HG03439 (cell line): ENCODE results near the gene MGLL.

Experiments
- ATAC-seq: cut with Tn5 transposase; IDR thresholded peaks from one replicate; pipeline ENCODE4 v1.9.1; 2021; ENCODE audit warnings: mild to moderate bottlenecking, moderate library complexity; ENCODE audit not compliant: unreplicated experiment

The MGLL gene

DNA sequence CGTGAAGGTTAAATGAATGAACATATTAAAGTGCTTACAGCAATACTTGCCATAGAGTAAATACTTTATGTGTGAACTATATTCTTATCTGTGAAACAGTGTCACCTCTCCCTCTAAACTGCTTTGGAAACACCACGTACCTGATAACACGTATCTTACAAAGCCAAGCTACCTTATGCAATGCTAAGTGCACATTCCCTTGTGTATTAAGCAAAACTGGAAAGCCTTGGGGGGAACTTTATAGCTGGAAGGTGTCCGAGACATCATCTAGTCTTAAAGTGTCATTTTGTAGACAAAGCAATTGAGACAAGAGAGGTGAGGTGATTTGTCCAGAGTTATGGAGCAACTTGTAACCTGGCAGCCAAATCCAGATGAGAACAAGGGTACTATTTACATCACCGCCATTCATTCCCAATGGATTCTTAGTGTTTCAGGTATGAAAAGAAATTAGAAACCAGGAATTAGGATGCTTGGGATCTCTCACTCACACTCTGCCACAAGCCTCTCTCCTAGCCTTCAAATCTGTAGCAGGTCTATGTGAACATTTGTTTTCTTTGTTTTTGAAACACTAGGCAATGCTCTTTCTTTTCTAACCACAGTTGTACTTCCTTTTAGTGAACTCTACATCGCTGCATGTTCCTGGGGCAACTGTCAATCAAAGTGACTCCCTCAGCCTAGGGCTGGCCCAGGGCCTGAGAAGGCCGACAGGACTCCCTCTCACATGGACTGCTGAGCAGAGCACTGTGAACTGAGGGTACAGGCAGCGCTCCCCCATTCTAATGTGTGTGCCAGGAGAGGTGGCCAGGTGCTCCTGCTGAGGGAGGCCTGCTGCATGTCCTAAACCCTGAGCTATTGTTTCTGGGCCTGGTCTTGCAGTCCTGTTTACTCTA, 13.9 kb upstream of the MGLL start:
- peak; percentile 72 for ATAC-seq

DNA sequence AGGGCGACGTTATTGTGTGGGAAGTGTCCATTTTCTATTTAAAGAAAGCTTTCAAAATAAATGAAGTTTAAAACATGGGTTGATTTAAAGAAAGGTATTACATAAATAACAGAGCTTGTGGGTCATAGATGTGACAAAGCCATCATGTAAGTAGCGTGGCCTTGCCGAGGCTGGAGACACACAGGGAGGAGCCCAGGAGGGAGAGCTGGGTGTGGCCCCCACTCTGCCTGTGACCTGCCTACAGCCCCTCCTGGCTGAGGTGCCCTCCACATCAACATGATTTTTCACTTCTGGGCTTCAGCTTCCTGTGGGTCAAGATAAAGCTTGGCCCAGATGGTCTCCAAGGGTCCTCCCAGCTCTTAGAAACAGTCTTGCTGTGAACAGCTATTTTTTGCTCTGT, 12.5 kb upstream of the MGLL start:
- peak; percentile 12 for ATAC-seq

DNA sequence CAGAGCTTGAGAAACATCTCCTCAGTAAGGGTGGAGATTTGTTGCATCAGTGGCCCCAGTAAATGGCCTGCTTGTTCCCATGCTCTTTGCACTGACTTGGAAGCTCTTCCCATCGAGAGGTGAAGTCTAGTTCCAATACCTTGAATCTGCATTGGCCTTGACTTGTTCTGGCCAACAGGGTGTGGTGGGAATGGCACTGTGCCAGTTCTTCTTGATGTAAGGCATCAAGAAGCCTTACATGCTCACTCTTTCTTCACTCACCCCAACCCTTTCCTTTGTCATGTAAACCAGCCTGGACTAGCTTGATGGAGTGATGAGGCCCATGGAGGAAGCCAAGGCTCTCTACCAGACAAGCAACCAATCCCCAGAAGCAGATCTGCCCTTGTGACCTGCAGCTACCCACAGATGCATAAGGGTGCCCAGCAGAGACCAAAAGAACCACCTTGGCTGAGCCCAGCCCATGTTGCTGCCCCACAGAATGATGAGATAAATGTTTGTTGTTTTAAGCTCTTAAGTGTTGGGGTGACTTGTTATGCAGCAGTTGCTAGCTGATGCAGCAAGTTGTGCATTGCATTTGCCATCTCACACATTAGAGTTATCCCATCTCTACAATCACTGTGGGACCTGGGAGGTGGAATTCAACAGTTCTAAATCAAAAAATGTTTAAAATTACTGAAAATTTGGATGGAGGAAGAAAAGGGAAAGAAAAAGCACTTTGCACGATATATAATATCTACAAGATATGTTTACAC, 11.1 kb upstream of the MGLL start:
- no peak for ATAC-seq

DNA sequence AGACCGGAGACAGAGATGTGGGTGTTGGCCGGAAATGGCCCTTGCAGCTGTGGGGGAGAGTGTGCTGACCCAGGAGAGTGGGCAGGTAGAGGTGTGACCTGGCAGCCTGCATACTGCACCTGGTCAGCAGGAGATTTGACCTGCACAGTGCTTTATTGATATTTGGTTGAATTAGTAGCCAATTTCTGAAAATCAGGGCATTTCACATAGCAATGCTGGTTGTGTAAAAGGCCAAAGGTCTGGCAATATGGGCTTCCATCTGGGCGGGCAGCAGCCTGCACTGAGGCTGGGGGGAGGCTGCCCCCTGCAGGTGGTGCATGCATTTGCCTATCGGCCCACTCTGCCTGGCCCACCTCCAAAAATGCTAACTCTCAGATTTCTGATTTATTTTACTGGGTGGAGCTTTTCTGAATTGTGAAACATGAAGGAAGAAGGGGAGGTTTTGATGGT, 9.4 kb upstream of the MGLL start:
- no peak for ATAC-seq

DNA sequence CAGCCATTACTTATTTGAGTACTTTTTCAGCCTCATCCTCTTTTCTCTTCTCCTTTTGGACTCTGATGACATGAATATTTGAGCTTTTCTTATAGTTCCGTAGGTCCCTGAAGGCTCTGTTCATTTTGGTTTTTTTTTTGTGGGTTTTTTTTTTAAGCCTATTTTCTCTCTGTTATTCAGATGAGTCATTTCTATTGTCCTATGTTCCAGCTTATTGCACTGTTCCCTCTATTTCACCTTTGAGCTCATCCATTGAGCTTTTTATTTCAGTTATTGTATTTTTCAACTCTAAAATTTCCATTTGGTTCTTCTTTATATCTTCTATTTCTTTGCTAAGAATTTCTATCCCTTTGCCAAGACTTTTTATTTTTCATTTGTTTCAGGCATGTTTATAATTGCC, 7.2 kb upstream of the MGLL start:
- ATAC-seq: no peak

DNA sequence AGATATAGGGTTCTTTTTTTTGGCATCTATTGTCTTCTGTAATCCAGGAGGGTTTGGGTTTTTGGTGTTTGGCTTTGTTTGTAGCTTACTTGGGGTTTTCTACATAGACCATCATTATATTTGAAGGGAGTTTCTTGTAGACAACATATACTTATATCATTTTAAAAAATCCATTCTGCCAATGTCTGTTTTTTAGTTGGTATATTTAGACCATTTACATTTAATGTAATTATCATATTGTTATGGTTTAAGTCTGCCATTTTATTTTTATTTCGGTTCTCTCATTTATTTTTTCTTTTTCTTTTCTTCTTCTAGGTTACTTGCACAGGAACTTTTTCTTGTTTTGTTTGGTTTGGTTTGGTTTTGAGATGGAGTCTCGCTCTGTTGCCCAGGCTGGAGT, 5.5 kb upstream of the MGLL start:
- no peak for ATAC-seq

DNA sequence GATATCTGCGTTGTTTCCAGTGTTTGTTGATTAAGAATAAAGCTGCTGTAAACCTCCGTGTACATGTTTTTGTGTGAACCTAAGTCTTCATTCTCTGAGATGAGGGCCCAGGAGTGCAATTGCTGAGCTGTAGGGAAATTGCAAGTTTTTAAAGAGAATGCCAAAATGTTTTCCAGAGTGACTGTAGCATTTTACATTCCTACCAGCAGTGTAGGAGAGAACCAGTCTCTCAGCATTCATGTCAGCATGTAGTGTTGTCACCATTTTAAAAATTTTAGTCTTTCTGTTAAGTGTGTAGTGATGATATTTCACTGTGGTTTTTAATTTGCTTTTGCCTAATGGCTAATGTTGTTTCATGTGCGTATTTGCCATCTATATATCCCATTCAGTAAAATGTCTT, 3.4 kb upstream of the MGLL start:
- no peak for ATAC-seq

DNA sequence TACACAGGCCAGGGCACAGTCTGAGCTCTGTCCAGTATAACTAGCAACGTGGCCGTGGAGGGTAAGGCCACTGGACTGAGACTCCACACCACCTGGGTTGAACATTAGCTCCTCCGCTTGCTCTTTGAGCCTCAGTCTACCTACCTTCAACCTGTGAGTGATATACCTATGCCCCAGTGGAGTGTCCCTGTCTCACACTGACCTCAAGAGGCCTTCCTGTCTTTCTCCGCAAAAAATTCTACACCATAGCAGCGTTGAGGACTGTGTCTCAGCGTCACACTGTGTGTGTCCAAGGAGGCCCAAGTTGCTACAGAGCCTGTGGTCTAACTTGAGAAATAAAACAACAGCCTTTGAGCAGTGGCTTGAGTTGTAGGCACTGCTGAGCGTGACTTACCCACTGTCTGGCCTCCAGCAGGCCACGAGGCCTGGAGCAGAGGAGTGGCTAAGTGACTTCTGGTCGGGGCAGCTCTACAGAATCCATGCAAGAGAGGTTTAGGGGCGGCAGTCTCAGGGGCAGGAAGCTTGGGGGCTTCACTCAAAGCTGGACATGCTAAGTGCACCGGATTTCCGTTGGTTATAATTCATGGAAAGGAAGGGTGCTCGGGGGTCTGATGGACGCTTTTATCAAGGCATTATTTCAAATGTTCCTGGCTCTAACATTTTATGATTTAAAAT, 2.0 kb upstream of the MGLL start:
- no peak for ATAC-seq

DNA sequence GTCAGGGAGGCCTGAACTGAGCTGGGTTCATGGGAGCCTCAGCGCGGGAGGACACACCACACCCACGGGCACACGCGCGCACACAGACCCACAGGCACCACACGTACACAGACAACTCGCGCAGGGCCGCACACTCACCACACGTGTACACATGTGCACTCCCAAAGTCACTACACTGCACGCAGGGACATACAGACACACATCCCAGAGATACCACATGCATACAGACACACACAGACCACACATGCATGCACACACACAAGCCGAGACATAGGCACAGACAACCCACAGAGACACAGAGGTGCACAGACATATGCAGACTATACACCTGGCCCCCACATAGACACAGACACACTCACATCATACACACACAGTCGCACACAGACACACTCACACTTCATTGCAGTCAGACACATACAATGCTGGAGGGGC, 1.1 kb upstream of the MGLL start:
- ATAC-seq: no peak

DNA sequence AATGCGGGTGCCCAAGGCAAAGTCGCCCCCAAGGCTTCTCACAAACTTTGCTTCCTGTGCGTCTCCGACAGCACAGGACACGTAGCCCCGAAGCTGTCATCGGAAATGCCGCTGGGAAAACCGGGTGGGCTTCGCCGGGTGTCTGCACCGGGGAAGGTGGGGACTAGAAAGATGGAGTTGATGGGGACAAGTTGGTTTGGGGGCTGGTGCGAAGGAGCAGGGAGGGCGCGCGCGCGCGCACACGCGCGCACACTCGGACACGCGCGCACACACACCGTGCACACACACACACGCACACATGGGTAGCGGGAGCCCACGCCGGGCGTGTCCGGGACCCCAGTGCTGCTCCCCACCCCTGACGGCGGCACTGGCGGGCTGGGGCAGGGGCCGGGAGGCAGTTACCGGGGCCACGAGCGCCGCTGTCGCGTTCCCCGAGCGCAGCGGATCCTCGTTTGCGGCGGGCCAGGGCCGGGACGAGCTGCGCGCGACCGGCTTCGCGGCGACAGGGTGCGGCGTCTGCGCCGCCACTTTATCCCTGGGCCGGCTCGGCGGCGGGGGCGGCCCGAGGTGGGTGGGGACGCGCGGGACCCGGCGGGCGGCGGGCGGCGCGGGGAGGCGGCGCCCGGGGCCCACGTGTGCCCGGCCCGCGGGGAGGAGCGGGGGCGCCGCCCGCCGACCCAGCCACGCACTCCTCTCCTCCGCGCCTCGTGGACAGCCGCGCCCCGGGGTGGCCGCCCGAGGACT, 539 bp upstream of the MGLL start:
- peak; percentile 47 for ATAC-seq

DNA sequence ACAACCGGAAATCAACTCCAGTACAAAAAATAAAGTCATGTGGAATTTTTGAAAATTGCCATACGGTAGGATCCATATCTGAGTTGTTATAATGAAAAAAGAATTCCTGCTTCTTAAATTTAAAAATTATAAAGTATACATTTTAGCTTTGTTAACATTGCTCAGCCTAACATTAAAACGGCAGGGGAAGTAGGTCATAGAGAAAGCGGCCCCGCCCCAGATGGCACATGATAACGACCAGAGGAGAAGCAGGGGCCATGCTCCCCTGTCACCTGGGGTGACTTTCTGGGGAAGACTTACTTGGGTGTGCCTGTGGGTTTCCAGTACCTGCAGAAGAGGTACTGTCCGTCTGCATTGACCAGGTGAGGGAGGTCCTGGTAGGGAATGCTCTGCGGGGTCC, 921 bp downstream of the MGLL start:
- no peak for ATAC-seq

DNA sequence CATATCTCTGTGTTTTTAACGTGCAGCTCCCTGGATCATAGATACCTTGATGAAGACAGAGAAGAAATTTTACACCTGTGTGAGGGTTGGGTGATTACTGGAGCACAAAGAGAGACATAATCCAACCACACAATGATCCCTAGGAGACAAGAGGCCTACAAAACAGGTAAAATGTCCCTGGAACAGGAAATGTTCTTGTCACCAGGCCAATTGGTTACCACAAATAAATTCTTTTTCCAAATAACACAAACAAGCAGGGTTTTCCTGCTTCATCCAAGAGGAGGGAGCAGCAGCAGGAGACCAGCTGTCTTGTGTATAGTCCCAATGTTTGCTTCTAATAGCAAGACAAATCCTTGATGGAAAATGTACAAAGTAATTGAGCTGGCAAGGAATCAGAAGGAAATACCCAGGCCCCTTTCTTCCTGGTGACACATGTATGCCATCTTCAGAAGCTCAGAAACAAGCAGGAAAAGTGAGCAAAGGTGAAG, 1.4 kb downstream of the MGLL start:
- no peak for ATAC-seq

DNA sequence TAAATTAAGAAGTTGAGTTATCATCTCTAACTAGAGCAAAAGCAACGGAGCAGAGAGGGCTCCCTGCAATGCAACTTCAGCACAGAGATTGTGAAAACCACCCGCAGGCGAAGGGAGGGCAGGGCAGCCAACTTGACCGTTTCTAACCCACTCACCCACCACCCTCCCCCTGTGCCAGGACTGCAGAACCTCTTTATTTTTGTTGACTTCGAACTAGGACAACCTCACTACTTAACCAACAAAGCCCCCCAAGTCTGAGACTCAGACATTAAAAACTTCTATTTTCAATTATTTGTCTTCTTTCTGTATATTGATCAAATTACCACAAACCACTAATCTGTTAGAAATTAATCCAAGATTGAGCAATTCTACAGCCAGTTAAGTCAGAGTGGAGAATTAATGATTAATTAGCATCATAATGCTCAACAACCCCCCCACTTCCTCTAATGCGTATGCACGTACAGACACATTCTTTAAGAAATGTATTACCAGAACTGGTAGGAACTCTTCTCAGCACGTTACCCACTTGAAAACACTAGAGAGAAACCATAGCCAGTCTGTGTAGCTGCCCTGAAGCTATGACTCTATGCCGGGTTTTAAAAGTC, 2.0 kb downstream of the MGLL start:
- ATAC-seq: no peak

DNA sequence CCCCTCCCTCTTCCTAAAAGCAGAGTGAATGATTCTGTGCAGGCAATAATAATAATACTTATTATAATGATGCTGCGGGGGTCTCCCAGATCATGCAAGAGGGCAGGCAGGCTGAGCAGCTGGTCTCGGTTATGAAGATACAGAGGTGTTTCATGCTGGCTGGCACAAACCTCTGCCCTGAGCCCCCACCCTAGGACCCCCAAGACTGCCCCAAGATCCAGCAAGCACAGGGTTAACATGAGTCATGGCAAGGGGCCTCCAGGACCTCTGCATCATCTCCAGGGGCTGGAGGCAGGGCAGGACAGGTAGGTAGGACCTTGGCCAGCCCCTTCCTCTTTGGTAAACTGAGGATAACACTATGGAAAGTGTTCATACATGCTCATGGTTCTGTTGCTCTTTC, 2.7 kb downstream of the MGLL start:
- no peak for ATAC-seq

DNA sequence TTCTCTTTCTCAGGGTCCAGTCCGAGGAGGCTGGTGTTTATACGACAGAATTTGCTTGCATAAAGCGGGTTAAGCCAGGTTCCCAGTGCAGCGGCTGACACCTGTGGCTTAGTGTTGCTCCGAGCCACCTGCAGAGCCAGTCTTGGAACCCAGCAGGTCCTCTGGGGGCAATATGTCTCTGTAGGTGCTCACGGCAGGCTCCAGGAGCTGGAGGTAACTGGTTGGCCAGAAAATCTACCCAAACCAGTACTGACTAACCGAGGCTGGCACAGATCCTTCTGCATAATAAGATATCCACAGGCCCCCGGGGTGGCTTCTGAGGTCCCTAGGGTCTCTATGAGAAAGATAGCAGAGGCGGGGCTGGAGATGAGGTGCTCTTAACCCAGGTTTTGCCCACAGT, 3.2 kb downstream of the MGLL start:
- ATAC-seq: no peak

DNA sequence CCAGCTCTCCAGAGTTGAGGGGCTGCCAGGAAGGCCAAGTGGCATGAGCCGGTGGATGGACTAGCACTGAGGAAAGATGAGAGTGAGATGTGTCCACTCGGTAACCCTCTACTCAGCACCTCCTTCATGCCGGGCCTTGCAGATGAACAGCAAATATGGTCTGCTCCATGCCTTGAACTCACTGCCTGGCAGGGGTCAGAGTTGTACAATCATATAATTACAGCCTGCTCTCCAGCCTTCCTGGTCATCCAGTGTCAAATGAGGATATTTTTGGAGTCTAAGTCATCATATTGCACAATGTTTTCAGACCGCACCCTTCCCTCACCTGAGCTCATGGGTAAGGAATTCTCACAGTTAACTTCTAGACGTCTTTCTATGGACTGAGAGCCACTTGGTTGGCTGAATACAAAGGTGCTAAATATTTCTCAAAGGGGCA, 4.9 kb downstream of the MGLL start:
- no peak for ATAC-seq

DNA sequence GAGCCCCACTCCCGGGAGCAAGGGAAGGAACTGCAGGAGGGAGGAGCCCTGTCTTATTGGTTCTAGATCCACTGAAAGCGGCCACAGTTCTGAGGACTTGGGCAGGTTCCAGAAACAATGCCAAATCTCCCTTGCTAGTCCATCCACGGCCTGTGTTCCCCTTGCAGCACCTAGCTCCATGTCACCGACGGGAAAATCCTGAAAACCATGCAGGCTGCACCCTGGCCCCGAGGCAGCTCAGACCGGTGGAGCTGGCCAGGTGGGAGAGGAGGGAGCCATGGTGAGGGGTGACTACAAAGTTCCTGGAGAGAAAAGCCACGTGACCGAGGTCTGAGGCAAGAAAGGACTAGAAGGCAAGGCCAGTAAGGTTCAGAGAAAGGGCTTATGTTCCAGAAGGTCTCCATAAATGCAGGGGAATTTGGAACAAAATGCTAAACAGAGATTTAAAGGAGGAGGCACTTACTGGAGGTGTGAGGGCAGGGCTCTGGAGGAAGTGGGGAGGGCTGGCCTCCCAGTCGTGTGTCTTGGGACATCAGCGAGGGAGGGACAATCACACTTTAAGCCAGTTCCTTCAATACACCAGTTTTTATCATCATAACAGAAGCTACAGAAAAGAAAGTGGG, 5.4 kb downstream of the MGLL start:
- no peak for ATAC-seq

DNA sequence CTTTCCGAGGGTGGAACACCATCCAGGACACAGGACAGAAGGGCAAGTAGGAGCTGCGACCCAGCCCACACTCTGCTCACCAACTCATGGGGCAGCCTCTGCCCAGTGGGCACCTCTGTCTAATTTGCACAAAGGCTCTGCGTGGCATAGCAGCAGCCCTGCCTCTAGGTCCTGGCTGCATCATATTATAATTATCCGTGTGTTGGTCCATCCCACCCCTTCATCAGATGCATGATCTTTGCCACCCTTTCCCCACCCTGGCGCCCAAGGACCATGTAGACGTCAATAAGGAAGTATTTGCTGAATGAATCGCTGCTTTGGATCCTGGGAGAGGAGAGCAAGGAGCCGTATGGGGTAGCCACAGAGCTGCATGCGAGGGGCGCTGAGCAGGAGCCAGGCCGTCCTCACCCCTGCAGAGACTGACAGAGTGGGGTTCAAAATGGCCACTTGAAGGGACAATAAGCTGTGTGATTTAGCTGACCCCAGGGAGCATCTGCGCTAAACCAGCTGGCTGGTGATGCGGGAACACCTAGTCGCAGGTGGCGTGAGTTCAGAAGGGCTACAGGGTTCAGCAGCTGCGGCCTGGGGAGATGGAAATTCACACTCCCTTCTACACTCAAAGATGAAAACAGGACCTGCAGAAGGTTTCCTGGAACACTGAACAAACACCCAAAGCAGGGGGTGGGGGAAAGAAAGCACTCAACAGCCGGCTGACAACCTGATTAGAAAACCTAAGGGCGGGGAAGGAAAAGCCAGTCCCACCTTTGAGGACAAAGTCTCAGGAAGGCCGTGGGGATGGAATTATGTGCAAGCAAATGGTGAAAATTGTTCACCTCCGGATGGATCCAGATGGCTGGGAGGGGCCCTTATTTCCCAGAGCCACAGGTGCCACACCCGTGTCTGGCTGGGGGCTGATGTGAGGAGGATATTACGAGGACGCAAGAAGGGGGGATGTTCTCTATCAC, 6.4 kb downstream of the MGLL start:
- no peak for ATAC-seq

DNA sequence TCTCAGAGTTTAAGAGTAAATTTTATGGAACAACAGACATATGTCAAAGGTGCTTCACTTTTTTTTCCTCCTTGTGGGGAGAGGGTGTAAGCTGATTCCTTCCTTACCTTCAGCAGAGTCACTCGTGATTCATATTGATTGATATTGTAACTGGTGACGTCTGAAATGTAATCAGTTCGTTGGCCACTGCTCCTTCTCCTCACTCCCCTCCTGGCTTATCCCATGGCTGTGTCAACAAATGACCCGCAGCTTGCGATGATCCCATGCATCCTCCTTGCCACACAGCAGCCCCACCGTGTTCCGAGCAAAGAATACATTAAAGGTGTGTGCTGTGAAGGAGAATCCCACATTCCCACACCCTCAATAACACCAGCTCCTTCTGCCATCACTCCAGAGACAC, 7.3 kb downstream of the MGLL start:
- no peak for ATAC-seq
